ENCODE data around the gene AGAP1. TPM values are rescaled to one million over a fixed set of nuclear protein-coding genes. Genes with fewer than 3 reads are reported as not detected.

The AGAP1 gene
- total RNA-seq, 4 donors from 2014 or later: 7.2 to 19.6 (median 15.2) TPM

GRCh38 chr2:235569837-235570236 lies 76.0 kb downstream of the AGAP1 start:
- intact Hi-C loops (cut with DNase I): no loop called here
- Histone ChIP-seq H3K27ac (peak overlapping the region in 1 of 4 donors; percentile 46), H3K4me3 (no peak overlapping the region), H3K36me3 (no peaks in the 10 kb centered on the region), H3K9me3 (peaks cover 0 to 10% (median 0%) of the 10 kb centered on the region in 3 donors), H3K27me3 (no peaks in the 10 kb centered on the region), H3K4me1 (peaks cover 0 to 7% (median 0%) of the 10 kb centered on the region in 3 donors)
- DNase-seq: no peak
- WGBS, 2 donors: 47 to 66% methylated on average over 6 to 7 of the region's 7 CpGs
- TF ChIP-seq CTCF (IDR thresholded peaks at IDR 0.05) (no peak), POLR2A (IDR thresholded peaks at IDR 0.05) (no peak)

- WGBS, 2 donors: 78 to 90% methylated on average over 3 to 4 of the region's 4 CpGs
- Histone ChIP-seq H3K4me3 (no peak overlapping the region), H3K4me1 (peaks cover 0 to 7% (median 0%) of the 10 kb centered on the region in 3 donors), H3K36me3 (no peaks in the 10 kb centered on the region), H3K27me3 (no peaks in the 10 kb centered on the region), H3K9me3 (peaks cover 0 to 10% (median 0%) of the 10 kb centered on the region in 3 donors), H3K27ac (peak overlapping the region in 1 of 4 donors; percentile 46)
- no peak for DNase-seq
- no peak for TF ChIP-seq POLR2A (IDR thresholded peaks at IDR 0.05)
- TF ChIP-seq CTCF (IDR thresholded peaks at IDR 0.05): no peak
- intact Hi-C loops (cut with DNase I): no loop called here
Observed at GRCh38 chr2:235570256-235570655, 76.4 kb downstream of the AGAP1 start.

GRCh38 chr2:235570966-235571692 lies 77.3 kb downstream of the AGAP1 start:
- 79 to 82% methylated on average over 7 to 8 of the region's 9 CpGs for WGBS, 2 donors
- no peak overlapping the region for H3K4me3 ChIP-seq
- TF ChIP-seq POLR2A (IDR thresholded peaks at IDR 0.05): no peak
- no peak for TF ChIP-seq CTCF (IDR thresholded peaks at IDR 0.05)
- no peak overlapping the region for H3K27ac ChIP-seq
- no peaks in the 10 kb centered on the region for H3K27me3 ChIP-seq
- DNase-seq: no peak
- peaks cover 0 to 10% (median 0%) of the 10 kb centered on the region in 3 donors for H3K9me3 ChIP-seq
- peaks cover 0 to 7% (median 0%) of the 10 kb centered on the region in 3 donors for H3K4me1 ChIP-seq
- no peaks in the 10 kb centered on the region for H3K36me3 ChIP-seq
- intact Hi-C loops (cut with DNase I): no loop called here

- intact Hi-C loops (cut with DNase I): no loop called here
- no peak for DNase-seq
- Histone ChIP-seq H3K4me1 (peaks cover 0 to 7% (median 0%) of the 10 kb centered on the region in 3 donors), H3K9me3 (peaks cover 0 to 10% (median 0%) of the 10 kb centered on the region in 3 donors), H3K27ac (no peak overlapping the region), H3K36me3 (no peaks in the 10 kb centered on the region), H3K4me3 (no peak overlapping the region), H3K27me3 (no peaks in the 10 kb centered on the region)
- no peak for TF ChIP-seq POLR2A (IDR thresholded peaks at IDR 0.05)
- TF ChIP-seq CTCF (IDR thresholded peaks at IDR 0.05): no peak
- 84 to 100% methylated on average over 3 to 7 of the region's 7 CpGs for WGBS, 2 donors
Observed at GRCh38 chr2:235572592-235572991, 78.7 kb downstream of the AGAP1 start.

GRCh38 chr2:235573331-235574221 lies 79.7 kb downstream of the AGAP1 start:
- no peak for TF ChIP-seq CTCF (IDR thresholded peaks at IDR 0.05)
- no peak for TF ChIP-seq POLR2A (IDR thresholded peaks at IDR 0.05)
- Histone ChIP-seq H3K4me1 (peaks cover 0 to 12% (median 0%) of the 10 kb centered on the region in 3 donors), H3K36me3 (no peaks in the 10 kb centered on the region), H3K27ac (no peak overlapping the region), H3K9me3 (peaks cover 0 to 3% (median 0%) of the 10 kb centered on the region in 3 donors), H3K4me3 (no peak overlapping the region), H3K27me3 (no peaks in the 10 kb centered on the region)
- intact Hi-C loops (cut with DNase I): no loop called here
- DNase-seq: no peak
- WGBS, 2 donors: 78 to 79% methylated on average over 11 to 12 of the region's 12 CpGs
